H1 (cell line): ENCODE data around the gene TRIM71. TPM values are rescaled to one million over a fixed set of nuclear protein-coding genes. Genes with fewer than 3 reads are reported as not detected.
A peak's percentile ranks its signal among the peaks of the same experiment; 100 is the strongest.

Source experiments
- CTCF ChIA-PET: fragments of 300-600 bp; sonication (Branson Sonifier 250); formaldehyde crosslinking; loops from one replicate; lab custom pipeline; 2021; ENCODE audit not compliant: partially characterized antibody; lab: Charles Lee
- POLR2A ChIA-PET: fragments of 300-600 bp; sonication (Branson Sonifier 250); formaldehyde crosslinking; loops from one replicate; lab custom pipeline; 2021; ENCODE audit warnings: inconsistent platforms; ENCODE audit not compliant: partially characterized antibody; lab: Charles Lee
- DNase-seq, 2 experiments: peaks; one replicate each; pipeline versions ENCODE4 v3.0.0 to v3.0.0-alpha.2; 2010 to 2022; ENCODE audit warnings: low spot score in 2 of 2, low read depth in 1 of 2, mixed read lengths in 1 of 2
- FAIRE-seq: peaks from 2 replicates; lab custom pipeline; 2011; peaks lifted over from hg19 to GRCh38; lab: Jason Lieb, UNC
- H2AFZ ChIP-seq: 2 replicates; pipeline ENCODE4 v1.8.1; 2012; ENCODE audit warnings: low read length, inconsistent platforms
- H2AK5ac ChIP-seq: 2 replicates; pipeline ENCODE4 v1.6.1; 2013; ENCODE audit warnings: low read depth, low read length
- H2BK120ac ChIP-seq: replicated peaks from 2 replicates; pipeline ENCODE3; 2013; ENCODE audit warnings: low read depth, low read length, inconsistent platforms
- H2BK12ac ChIP-seq: 2 replicates; pipeline ENCODE4 v1.6.1; 2013; ENCODE audit warnings: low read depth, low read length
- H2BK15ac ChIP-seq: 2 replicates; pipeline ENCODE4 v1.6.1; 2013; ENCODE audit warnings: low read length
- H2BK20ac ChIP-seq: 2 replicates; pipeline ENCODE4 v1.6.1; 2013; ENCODE audit warnings: low read length
- H2BK5ac ChIP-seq: 2 replicates; pipeline ENCODE4 v1.6.1; 2013; ENCODE audit warnings: low read depth, low read length
- H3K14ac ChIP-seq: 2 replicates; pipeline ENCODE4 v1.6.1; 2013; ENCODE audit warnings: inconsistent platforms; ENCODE audit not compliant: insufficient read length
- H3K18ac ChIP-seq: 2 replicates; pipeline ENCODE4 v1.6.1; 2013; ENCODE audit warnings: low read length; ENCODE audit errors: extremely low read depth
- H3K23ac ChIP-seq: 2 replicates; pipeline ENCODE4 v1.6.1; 2013; ENCODE audit warnings: inconsistent platforms; ENCODE audit not compliant: insufficient read length
- H3K23me2 ChIP-seq: 2 replicates; pipeline ENCODE4 v1.6.1; 2013; ENCODE audit warnings: low read depth, low read length
- H3K27ac ChIP-seq: 2 replicates; pipeline ENCODE4 v1.6.1; 2011; ENCODE audit warnings: low read depth, low read length, inconsistent platforms
- H3K27me3 ChIP-seq, 4 experiments: replicated peaks in 1 of 4; 1 replicate in 1 of 4; 2 replicates in 3 of 4; pipeline versions ENCODE4 v1.6.1 to v1.8.1; 2011 to 2013; ENCODE audit warnings: low read length in 3 of 4, mild to moderate bottlenecking in 3 of 4, inconsistent platforms in 2 of 4, mixed read lengths in 2 of 4, moderate library complexity in 1 of 4; ENCODE audit not compliant: control insufficient read depth in 3 of 4, insufficient read depth in 3 of 4; ENCODE audit errors: extremely low read depth in 1 of 4
- H3K36me3 ChIP-seq, 4 experiments: 2 replicates each; pipeline versions ENCODE4 v1.6.1 to v1.8.1; 2011 to 2013; ENCODE audit warnings: mild to moderate bottlenecking in 4 of 4, low read length in 3 of 4, moderate library complexity in 2 of 4, control low read depth in 1 of 4, inconsistent platforms in 1 of 4; ENCODE audit not compliant: insufficient read depth in 4 of 4, control insufficient read depth in 2 of 4
- H3K4ac ChIP-seq: replicated peaks from 2 replicates; pipeline ENCODE3; 2013; ENCODE audit warnings: low read length, low read depth, mixed read lengths, inconsistent platforms; ENCODE audit not compliant: insufficient read length
- H3K4me1 ChIP-seq, 4 experiments: replicated peaks in 1 of 4; 1 replicate in 1 of 4; 2 replicates in 3 of 4; pipeline versions ENCODE4 v1.6.1 to v1.8.1; 2011 to 2013; ENCODE audit warnings: low read length in 3 of 4, inconsistent platforms in 2 of 4, mixed read lengths in 1 of 4; ENCODE audit not compliant: insufficient read depth in 4 of 4, control insufficient read depth in 3 of 4
- H3K4me2 ChIP-seq, 2 experiments: 2 replicates each; pipeline versions ENCODE4 v1.6.1 to v1.8.1; 2011 to 2013; ENCODE audit warnings: low read depth in 2 of 2, low read length in 2 of 2, control low read depth in 1 of 2, inconsistent platforms in 1 of 2, mild to moderate bottlenecking in 1 of 2; ENCODE audit not compliant: insufficient read depth in 1 of 2
- H3K4me3 ChIP-seq, 4 experiments: fragments of 200-600, 300-600 bp in 1 of 4; sonication (generic), shearing (Covaris generic), sonication (Bioruptor Twin) in 1 of 4; 2 replicates each; pipeline versions ENCODE4 v1.5.1 to v1.8.1; 2011 to 2016; ENCODE audit warnings: low read length in 4 of 4, low read depth in 3 of 4, control low read depth in 2 of 4, inconsistent platforms in 2 of 4, mild to moderate bottlenecking in 2 of 4, mixed read lengths in 1 of 4, moderate library complexity in 1 of 4; ENCODE audit not compliant: insufficient read depth in 2 of 4; ENCODE audit errors: extremely low read depth in 1 of 4
- H3K56ac ChIP-seq: replicated peaks from 2 replicates; pipeline ENCODE3; 2013; ENCODE audit warnings: low read depth, mild to moderate bottlenecking, mixed read lengths, low read length, inconsistent platforms; ENCODE audit not compliant: insufficient read length
- H3K79me1 ChIP-seq: 2 replicates; pipeline ENCODE4 v1.6.1; 2013; ENCODE audit warnings: low read depth, low read length, control low read depth
- H3K79me2 ChIP-seq, 2 experiments: 2 replicates each; pipeline versions ENCODE4 v1.6.1 to v1.8.1; 2012 to 2013; ENCODE audit warnings: low read length in 2 of 2, mild to moderate bottlenecking in 2 of 2, inconsistent platforms in 1 of 2; ENCODE audit not compliant: insufficient read depth in 2 of 2, control insufficient read depth in 1 of 2
- H3K9ac ChIP-seq, 4 experiments: replicated peaks in 1 of 4; 1 replicate in 1 of 4; 2 replicates in 3 of 4; pipeline versions ENCODE4 v1.6.1 to v1.8.1; 2011 to 2013; ENCODE audit warnings: low read depth in 3 of 4, low read length in 3 of 4, control low read depth in 2 of 4, mild to moderate bottlenecking in 2 of 4, moderate library complexity in 2 of 4, inconsistent platforms in 1 of 4; ENCODE audit errors: extremely low read depth in 1 of 4
- H3K9me3 ChIP-seq, 2 experiments: 2 replicates each; pipeline versions ENCODE4 v1.6.1 to v1.8.1; 2012 to 2013; ENCODE audit warnings: mild to moderate bottlenecking in 2 of 2, moderate library complexity in 2 of 2, control low read depth in 1 of 2, inconsistent platforms in 1 of 2, low read depth in 1 of 2, low read length in 1 of 2, mixed read lengths in 1 of 2; ENCODE audit not compliant: insufficient read depth in 2 of 2
- H4K20me1 ChIP-seq, 2 experiments: replicated peaks in 1 of 2; 2 replicates each; pipeline versions ENCODE3 to v1.8.1; 2011 to 2013; ENCODE audit warnings: inconsistent platforms in 2 of 2, low read length in 2 of 2, mild to moderate bottlenecking in 1 of 2; ENCODE audit not compliant: insufficient read depth in 2 of 2, control insufficient read depth in 1 of 2
- H4K5ac ChIP-seq: 2 replicates; pipeline ENCODE4 v1.6.1; 2013; ENCODE audit warnings: low read length, low read depth, mixed read lengths, inconsistent platforms; ENCODE audit not compliant: insufficient read length
- H4K8ac ChIP-seq: 2 replicates; pipeline ENCODE4 v1.8.0; 2013; ENCODE audit warnings: mild to moderate bottlenecking, moderate library complexity, low read length, inconsistent platforms; ENCODE audit not compliant: insufficient read depth; ENCODE audit errors: extremely low read depth
- H4K91ac ChIP-seq: replicated peaks from 2 replicates; pipeline ENCODE3; 2013; ENCODE audit warnings: low read length, mixed read lengths, inconsistent platforms; ENCODE audit not compliant: insufficient read length
- POLR2A ChIP-seq, 2 experiments: IDR thresholded peaks; 1 replicate in 1 of 2; 2 replicates in 1 of 2; pipeline ENCODE4 v1.6.1; 2011; ENCODE audit warnings: low read depth in 2 of 2, low read length in 2 of 2, mild to moderate bottlenecking in 2 of 2; ENCODE audit errors: control extremely low read depth in 1 of 2
- POLR2AphosphoS5 ChIP-seq: IDR thresholded peaks from 2 replicates; pipeline ENCODE4 v1.6.1; 2011; ENCODE audit warnings: low read depth, low read length
- RXRA ChIP-seq: IDR thresholded peaks from 2 replicates; pipeline ENCODE4 v1.6.1; 2011; ENCODE audit warnings: low read depth, mild to moderate bottlenecking, low read length, moderate library complexity; ENCODE audit not compliant: insufficient read depth
- WGBS, 2 experiments: shearing (Covaris generic) in 1 of 2; methylation state at CpG; one replicate each; pipeline versions ENCODE4 v1.1.6 to v1.1.7; 2013 to 2015; ENCODE audit warnings: low lambda C conversion rate in 2 of 2, mixed read lengths in 2 of 2, inconsistent platforms in 1 of 2, low coverage in 1 of 2, missing lambda C conversion rate in 1 of 2; ENCODE audit not compliant: insufficient replicate concordance in 2 of 2, insufficient coverage in 1 of 2, insufficient read length in 1 of 2; ENCODE audit errors: extremely low coverage in 1 of 2, missing lambda C conversion rate in 1 of 2; 5-methylcytosine and 5-hydroxymethylcytosine counted together
- polyA plus RNA-seq, 7 experiments: library from polyadenylated mRNA; depleted of rRNA in 3 of 7; stranded (reverse) in 5 of 7; unstranded in 2 of 7; fragments of >200 nt in 5 of 7; fragments of 200-250 nt in 2 of 7; gene quantifications; 1 replicate in 5 of 7; 2 replicates in 1 of 7; 4 replicates in 1 of 7; pipeline versions ENCODE4 v1.2.1 to v1.2.3, GENCODE V29; 2011 to 2013; ENCODE audit warnings: missing spikeins in 2 of 7, mixed read lengths in 2 of 7
- total RNA-seq: library from RNA; stranded (reverse); fragmentation: NEBNext Ultra II Directional; extraction: Animal tissue kit (Norgen Biotek cat#: 25700); gene quantifications from 2 replicates; pipeline ENCODE4 v1.2.1, GENCODE V29; 2021

TRIM71 gene
- total and polyA plus RNA-seq, 2 of the 8 experiments (the other 6 are each of a cell fraction or from before 2014, with no cell fraction given), result 53.7 to 293 TPM

GRCh38 chr3:32841867-32842470, 24.2 kb downstream of the TRIM71 start:
- H3K18ac ChIP-seq, result peak overlapping the region; percentile 52; the same call in 1 of the 2 replicates
- no peak overlapping the region for H3K14ac ChIP-seq
- H4K91ac ChIP-seq, result peak overlapping the region; percentile 30
- FAIRE-seq, result no peak
- POLR2A ChIA-PET, result interaction anchor here (1.9 to 17.0 kb wide), 8 partner anchors 9 to 61 kb away, joined by 10 to 303 read pairs (median 94); partner anchors contain the start of gene TRIM71
- H3K27me3 ChIP-seq, result no peaks in the 10 kb centered on the region
- no peaks in the 10 kb centered on the region for H3K9me3 ChIP-seq
- peak overlapping the region; percentile 48 for H2BK120ac ChIP-seq
- H2AK5ac ChIP-seq, result no peak overlapping the region
- no peak for DNase-seq
- no peak overlapping the region for H4K8ac ChIP-seq
- H2AFZ ChIP-seq, result no peak overlapping the region
- H4K20me1 ChIP-seq, result peaks cover 20 to 26% of the 10 kb centered on the region in 2 experiments
- WGBS, 2 experiments, result 46% methylated on average over 5 of the region's 5 CpGs; no CpG with 5 or more reads in 1 of the 2 experiments
- peaks cover 71 to 98% of the 10 kb centered on the region in 2 experiments for H3K79me2 ChIP-seq
- CTCF ChIA-PET, result interaction anchor here (0.6 to 3.2 kb wide), 6 partner anchors 10 to 92 kb away, joined by 3 to 16 read pairs (median 4); no protein-coding TSS in a partner anchor
- peak overlapping the region in 3 of 4 experiments; percentile 14 to 57 (median 35); a peak in 6 of 8 replicates for H3K4me3 ChIP-seq
- no peaks in the 10 kb centered on the region; the same call in 1 of the 2 replicates for H3K23me2 ChIP-seq
- no peak overlapping the region; the same call in 1 of the 2 replicates for H2BK12ac ChIP-seq
- peak overlapping the region; percentile 84; the same call in 1 of the 2 replicates for H2BK5ac ChIP-seq
- H3K9ac ChIP-seq, result peak overlapping the region in 3 of 4 experiments; percentile 13 to 27 (median 14); a peak in 3 of 7 replicates
- H2BK15ac ChIP-seq, result no peak overlapping the region
- peak overlapping the region; percentile 51 for H3K27ac ChIP-seq
- H4K5ac ChIP-seq, result peak overlapping the region; percentile 35
- H3K4ac ChIP-seq, result peak overlapping the region; percentile 34
- H3K36me3 ChIP-seq, result peaks cover 0 to 3% (median 0%) of the 10 kb centered on the region in 4 experiments; a peak in 1 of 8 replicates
- peaks cover 2% of the 10 kb centered on the region; the same call in 1 of the 2 replicates for H3K79me1 ChIP-seq
- H3K23ac ChIP-seq, result no peak overlapping the region
- H3K56ac ChIP-seq, result no peak overlapping the region
- H3K4me1 ChIP-seq, result peaks cover 46 to 69% (median 61%) of the 10 kb centered on the region in 4 experiments
- TF ChIP-seq POLR2AphosphoS5 (peak; percentile 46; the same call in 1 of the 2 replicates), POLR2A (IDR thresholded peaks at IDR 0.05; ENCODE audit: control extremely low read depth in 1 of 2, low read depth in 2 of 2, low read length in 2 of 2) (peak in 1 of 2 experiments; percentile 11; a peak in 1 of 3 replicates), RXRA (no peak)
- H2BK20ac ChIP-seq, result no peak overlapping the region
- H3K4me2 ChIP-seq, result peak overlapping the region; percentile 73 to 93
